OCI-M1 (cell line): ENCODE results near the gene FBXO41.
A peak's percentile ranks its signal among the peaks of the same experiment; 100 is the strongest.

Source experiments
- DNase-seq: peaks from one replicate; lab custom pipeline; 2025; lab: John Stamatoyannopoulos, UW

Gene FBXO41

DNA sequence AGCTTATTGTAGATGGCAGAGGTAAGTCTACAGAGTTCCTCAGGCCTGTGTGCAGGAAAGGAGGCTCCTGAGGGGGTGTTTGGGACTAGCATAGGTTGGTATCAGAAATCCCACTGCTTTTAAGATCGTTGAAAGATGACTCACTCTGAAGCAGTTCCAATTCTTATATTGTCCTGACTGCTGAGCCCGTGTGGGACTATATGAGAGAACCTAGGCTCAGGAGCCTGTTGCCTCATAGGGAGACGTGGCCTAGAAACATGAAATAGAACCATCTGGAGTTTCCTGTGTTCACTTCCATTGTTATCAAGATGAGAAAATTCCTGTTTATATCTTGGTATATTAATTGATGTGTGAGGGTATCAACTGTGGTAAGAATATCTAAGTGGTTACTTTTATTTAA lies 44.5 kb downstream of the FBXO41 start:
- no peak for DNase-seq

DNA sequence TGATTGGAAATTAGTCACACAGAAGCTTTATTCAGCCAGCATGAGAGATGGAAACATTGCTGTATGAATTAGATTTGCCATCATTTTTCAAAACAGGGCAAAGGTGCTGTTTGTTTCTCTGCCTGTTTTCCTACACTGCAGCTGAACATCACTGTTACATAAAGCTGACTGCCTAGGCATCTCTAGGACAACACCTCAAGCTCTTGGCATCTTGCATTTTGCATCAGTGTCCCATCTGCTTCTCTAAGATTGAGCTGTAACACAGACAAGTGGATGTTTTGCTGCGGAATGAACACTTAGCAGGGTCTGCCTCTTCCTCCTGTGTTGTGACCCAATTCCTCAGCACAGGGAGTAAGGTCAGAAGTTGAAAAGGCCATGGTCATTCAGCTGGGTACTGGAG lies 45.3 kb downstream of the FBXO41 start:
- DNase-seq: no peak

DNA sequence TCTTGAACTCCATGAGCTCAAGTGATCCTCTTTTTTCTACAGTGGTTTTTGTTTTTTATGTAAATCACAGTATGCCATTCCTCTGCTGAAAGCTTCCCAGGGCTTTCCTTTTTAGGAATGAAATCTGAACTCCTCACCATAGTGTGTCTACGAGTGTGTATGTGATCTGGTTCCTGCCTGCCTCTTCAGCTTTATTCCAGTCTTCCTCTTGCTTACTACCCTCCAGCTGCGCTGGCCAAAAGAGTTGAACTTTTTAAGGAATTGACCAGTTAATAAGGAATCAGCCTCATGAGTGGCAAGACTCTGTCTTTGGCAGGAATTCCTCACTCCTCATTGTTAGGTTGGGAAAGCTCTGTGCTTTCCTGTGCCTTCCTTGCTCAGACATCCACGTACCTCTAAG lies 46.1 kb downstream of the FBXO41 start:
- DNase-seq: no peak

DNA sequence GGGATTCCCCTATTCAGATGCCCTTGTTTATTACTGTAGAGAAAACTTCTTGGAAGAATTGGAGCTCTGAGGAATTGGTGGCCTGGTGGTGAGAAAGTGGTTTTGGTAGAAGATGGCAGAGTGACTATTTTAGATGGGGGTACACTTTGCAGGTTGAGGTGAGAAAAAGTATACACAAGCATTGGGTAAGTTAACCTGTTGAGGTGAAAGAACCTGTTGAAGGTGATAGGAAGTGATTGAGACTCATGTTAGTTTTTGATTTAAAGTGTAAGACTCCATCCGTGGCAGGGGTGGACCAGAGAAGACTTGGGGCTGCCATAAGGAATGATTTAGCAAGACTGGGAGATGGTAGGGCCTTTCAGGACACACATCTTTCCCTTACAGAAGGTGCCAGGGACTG lies 47.1 kb downstream of the FBXO41 start:
- no peak for DNase-seq

DNA sequence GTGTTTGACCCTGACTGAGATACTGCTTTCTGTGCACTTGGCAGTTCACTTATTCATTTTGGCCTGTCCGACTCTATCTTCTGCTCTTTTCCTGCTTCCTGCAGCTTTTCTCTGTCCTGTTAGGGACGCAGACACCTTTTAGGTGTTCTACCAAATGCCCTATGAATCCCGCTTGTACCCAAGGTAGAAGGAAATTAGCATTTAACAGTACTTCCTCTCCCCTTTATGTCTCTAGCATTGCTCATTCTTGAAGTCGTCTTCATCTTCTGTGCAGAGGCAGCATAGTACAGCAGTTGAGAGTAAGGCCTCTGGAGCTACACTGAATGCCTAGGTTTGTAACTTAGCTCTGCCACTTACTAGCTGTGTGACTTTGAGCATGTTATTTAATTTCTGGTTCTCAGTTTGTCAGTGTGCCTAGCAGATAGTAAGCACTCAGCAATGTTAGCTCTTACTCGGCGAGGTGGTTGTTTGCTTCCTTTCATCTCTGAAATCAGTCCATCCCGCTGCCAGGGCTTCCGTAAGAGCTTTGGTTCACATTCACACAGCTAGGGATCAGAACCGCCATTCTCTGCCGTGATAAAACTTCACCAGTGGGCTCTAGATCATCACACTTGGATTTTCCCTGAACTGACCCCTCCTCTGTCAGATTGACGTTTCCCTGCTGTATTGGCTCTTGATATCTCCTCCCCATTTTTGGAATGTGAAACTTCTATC lies 48.8 kb downstream of the FBXO41 start:
- DNase-seq: no peak

DNA sequence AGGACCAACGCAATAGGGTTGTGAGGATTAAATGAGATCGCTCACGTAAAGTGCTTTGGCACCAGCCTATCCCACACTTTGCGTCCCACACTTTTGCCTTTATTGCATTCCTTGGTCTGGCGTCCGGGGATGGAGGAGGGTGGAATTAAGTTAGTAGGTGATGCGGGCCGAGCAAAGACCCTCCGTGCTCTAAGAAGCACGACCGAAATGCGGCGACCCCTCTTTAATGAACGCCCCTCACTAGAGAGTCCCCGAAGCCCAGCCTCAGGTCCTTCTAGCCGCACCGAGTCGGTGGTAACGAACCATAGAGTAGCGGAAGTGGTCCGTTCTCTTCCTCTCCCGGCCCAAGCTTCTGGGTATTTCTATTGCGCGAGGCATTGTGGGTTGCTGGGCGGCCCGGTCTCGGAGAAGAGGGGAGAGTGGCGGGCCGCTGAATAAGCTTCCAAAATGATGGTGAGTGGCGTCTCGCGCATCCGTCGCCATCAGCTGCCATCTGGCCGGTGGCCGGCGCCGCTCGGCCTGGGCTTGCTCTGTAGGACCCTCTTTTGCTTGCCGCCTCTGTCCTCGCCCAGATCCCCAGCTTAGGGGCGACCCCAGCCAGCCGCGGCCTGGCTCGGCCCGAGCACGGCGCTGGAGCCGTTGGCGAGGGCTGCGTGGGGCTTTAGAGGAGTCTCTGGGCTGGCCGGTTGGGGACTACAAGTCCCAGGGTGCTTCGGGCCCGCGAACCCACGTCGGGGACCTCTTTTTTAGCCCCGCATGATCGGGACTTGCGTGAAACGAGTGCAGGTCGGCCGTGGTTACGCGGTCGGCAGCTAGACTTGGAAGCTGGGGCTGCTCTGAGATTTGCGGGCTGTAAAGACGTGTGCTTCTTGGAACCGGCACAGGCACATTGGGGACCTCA lies 50.1 kb downstream of the FBXO41 start, which contains the start of gene CCT7:
TSS of gene CCT7 (plus strand) at position 377 of the 901 bp plus-strand sequence. CDS start at position 448, 71 bp downstream.
- peak; percentile 90 for DNase-seq

DNA sequence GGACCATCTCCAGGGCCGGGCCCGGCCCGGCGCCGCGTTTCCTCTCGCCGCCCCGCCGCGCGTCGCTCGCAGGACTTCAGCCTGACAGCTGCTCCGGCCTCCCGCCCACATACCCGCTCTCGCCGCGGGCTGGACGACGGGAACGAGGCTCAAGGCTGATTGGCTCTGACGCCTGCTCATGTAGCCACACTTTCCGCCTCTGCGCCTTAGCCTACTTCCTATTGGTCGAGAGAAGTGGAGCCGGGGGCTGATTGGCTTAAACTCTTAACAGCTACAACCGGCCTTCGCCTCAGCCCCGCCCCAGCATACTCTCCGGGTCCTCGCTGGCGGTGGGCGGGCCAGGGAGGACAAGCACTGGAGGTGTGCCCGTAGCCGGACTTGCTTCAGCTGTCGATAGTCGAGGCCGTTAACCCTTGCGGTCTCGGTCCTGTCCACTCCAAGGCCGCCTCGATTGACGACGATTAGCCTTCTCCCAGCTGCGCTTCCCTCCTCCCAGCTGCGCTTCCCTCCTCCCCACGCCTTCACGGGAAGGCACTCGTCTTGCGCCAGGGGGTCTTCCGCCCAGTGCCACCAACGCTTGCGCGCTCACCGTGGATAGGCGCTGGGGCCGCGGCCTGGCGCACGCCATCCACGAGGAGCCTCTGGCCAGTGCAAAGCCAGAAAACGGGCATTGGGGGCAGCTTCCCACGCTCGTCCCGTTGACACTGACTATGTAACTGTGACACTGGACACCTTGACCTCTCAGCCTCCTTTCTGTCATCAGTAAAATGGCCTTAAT lies 50.9 kb downstream of the FBXO41 start, which contains the start of gene PRADC1:
TSS of gene PRADC1 (minus strand) at position 86 of the 778 bp plus-strand sequence. CDS start at position 7, 79 bp downstream.
- DNase-seq: peak; percentile 97

DNA sequence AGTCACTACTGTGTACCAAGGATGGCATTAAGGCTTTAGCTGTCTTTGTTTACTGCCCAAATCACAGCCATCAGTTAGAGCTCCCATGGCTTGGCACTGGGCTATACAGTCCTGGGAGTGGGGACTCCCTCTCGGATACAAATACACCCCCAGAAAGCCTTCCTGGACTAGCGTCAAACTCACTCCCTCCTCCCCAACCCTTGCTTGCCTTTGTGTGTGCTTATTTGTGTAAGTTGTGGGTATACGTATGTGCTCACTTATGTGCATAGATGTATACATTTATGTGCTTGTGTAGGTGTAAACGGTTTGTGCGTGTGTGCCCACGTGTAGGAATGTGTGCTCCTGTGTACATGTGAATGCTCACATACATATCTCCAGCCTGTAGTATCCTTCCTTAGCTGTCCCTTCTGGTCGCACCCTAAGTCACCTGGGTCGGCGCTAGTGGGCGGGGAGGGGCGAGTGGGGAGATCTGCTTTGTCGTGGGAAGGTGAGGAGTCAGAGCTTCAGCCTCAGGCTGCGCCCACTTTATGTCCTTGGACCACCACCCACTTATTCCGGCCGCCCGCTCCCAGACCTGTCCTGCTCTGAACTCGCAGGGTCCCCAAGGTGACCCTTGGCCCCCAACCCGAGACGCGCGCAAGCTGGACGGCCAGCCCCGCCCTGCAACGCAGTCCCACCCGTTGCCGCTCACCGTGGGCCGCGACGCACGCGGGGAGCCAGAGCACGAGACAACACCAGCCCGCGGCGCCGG lies 51.7 kb downstream of the FBXO41 start:
- DNase-seq: peak; percentile 30

DNA sequence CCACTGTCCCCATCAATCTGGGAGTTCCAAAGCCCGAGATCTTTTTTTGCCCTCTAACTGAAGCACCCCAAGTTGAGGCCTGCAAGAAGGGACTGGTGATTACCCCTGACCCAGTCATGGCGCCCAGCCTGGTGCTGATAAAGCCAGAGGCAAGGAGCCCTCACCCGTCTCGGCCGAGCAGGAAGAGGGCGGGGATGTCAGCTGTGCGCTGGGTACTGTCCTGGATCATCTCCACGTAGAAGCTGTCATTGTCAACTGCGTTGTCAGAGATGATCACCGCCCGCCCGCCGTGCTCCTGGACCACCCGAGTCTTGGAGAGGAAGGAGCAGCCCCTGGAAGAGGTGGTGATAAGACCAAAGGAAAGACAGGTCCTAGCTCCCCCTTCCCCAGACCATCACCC lies 55.6 kb downstream of the FBXO41 start:
- no peak for DNase-seq

DNA sequence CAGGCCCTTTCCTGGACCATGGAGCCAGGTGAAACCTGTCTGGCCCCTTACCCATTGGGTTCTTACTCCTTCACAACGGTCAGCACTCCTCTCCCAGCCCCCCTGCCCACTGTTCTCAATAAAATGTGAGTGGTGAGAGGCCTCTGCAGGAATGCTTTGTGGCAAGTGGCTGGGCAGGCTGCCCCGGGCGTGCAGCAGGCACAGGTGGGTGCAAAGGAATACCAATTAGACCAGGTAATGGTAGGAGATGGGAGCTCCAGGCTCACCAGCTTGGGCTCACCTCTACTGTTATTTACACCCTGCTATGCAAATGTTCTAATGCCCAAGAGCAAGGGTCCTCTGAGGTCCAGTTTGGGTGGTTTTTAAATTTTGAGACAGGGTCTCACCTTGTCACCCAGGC lies 57.2 kb downstream of the FBXO41 start:
- DNase-seq: no peak

DNA sequence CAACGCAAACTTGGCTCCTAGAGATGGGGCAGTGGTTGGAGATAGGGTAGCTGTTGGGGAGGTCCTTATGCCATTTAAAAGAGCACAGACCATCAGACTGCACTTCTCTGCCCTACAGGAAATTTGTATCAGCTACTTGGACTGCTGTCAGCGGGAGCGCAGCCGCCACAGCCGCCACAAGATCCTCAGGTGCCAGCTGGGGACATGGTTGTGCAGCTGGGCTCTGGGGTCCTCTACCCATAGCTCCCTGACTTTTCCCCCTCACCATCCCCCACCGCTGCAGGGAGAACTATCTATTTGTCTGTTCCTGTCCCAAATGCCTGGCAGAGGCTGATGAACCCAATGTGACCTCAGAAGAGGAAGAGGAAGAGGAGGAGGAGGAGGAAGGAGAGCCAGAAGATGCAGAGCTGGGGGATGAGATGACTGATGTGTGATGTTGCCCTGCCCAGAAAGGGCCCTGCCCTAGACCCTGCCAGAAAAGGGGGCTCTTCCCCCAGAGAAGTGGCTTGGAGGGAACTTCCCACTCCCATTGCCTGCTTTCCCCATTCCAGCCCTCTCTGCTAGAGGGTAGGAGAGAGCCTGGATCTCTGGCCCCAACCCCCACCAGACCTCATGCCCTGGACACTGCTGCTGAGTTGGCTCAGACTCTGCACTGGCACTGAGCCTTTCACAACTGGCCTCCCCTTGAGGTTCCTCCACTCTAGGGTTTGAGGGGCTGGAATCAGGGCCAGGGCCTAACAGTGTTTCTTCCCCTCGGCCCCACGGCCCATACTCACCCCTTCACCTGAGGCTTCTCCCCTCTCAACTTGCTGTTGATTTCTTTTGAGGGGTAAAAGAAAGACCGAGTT lies 58.5 kb downstream of the FBXO41 start:
- no peak for DNase-seq

DNA sequence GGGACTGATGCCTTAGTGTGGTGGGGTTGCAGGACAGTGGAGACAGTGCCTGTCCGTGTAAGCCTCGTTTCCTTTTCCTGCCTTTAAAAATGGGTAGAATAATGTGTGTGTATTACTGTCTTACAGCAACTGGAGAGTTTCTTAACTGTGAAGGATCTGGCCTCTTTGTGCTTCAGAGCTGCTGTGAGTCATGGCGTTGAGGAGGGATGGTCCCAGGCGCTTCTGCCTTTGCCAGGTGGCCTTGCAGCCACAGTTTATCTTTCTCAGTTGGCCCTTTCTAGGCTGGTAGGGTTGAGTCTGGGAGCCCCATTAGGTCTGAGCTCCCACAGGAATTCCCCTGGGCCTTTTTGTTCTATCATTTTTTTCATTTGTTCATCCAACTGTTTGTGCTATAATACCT lies 60.5 kb downstream of the FBXO41 start:
- no peak for DNase-seq

DNA sequence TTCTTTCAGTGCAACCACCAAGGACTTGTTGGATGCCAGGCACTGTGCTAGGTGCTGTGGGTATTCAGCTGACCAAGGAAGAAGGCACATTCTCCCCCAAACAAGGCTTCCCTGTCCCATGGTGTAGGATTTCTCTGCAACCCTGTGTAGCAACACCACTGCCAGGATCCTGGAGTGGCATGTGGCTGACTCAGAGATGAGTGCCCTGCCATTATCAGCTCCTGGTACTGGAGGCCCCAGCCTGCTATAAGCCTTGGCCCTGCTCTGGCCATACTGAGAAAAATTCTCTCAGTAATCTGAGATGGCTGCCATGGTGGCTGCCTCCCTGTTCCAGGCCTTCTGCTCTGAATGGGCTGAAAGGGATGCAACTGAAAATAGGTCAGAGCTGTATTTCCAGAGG lies 66.0 kb downstream of the FBXO41 start:
- DNase-seq: no peak

DNA sequence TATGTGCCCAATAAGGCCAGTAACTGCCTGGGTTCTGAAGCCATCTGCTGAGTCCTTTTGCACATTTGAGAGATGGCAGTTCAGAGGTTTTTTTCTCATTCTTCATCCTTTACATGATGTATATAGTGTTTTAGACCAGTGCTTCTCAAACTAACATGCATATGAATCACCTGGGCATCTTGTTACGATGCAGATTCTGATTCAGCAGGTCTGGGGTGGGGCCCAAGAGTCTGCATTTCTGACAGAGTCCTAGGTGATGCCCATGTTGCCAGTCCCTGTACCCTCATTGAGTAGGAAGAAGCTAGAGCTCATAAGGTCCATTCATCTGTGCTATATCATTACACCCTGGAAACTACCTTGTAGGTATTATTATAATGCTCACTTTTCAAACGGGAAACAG lies 66.5 kb downstream of the FBXO41 start:
- no peak for DNase-seq

DNA sequence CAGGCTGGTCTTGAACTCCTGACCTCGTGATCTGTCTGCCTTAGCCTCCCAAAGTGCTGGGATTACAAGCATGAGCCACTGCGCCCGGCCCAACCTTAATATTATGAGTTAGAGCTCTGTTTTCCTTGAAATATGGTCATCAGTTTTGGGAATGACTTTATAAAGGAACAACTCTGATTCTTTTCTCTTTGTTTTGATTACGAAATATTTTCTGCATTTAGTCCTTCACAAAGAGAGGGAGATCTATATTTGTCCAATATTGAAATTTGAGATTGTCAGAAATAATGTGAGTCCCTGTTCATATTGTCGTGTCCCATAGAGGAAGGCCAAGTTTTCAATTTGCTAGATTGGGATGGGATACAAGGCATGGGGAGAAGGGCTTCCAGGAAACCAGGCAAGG lies 67.1 kb downstream of the FBXO41 start:
- DNase-seq: no peak

DNA sequence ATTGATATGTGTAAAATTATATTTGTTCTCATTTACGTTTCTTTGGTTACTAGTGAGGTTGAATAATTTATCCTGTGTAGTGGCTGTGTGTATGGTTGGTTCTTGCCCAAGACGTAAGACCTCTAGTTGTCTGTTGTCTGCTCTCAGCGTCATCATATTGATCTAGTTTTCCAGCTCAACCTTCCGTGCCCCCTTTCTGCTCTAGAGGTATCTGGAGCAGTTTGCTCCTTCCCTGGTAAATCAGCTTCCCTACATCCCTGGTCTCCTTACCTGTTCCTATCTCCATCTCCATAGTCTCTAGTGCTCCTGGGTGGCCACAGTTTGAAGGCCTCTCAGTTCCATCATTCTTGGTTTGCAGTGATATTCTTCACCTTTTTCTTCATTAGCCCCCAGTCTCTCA lies 69.0 kb downstream of the FBXO41 start:
- DNase-seq: no peak

DNA sequence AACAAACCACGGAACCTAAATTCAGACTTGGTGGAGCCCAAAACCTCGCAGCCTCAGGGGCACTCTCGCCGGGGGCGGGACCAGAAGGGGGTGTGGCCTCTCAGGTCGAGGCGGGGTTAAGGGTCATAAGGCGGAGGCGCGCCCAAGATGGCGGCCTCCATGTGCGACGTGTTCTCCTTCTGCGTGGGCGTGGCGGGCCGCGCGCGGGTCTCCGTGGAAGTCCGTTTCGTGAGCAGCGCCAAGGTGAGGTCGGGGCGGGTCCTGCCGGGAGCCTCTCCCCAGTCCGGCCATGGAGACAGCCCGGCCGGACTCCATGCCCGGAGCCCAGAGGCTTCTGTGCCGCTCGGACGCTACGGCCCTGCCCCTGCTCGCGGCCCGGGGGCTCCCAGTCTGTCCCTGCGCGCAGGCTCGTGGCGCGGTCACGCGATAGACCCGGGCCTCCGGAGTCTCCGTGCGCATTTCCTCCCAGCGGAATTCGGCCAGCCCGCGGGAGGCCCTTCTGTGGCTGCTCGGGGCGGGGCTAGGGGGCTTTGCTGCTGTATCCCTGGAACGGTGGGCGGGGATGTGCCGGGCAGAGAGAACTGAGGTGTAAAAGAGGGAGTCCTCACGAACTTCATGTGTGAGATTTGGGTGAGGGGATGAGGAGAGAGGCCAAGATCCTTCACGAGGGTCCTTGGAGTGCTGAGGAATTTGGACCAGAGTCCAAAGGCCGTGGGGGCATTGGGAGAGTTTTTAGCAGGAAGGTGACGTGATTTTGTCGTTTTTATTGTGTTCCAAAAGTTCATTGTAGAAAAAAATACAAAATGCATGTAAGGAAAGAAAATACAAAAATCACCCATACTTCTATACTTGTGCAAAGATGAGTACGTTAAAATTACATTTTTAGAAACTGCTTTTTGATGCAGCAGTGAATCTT lies 69.9 kb downstream of the FBXO41 start, which contains the start of gene SMYD5:
TSS of gene SMYD5 (plus strand) at position 126 of the 916 bp plus-strand sequence. CDS start at position 148, 22 bp downstream.
- DNase-seq: peak; percentile 87

DNA sequence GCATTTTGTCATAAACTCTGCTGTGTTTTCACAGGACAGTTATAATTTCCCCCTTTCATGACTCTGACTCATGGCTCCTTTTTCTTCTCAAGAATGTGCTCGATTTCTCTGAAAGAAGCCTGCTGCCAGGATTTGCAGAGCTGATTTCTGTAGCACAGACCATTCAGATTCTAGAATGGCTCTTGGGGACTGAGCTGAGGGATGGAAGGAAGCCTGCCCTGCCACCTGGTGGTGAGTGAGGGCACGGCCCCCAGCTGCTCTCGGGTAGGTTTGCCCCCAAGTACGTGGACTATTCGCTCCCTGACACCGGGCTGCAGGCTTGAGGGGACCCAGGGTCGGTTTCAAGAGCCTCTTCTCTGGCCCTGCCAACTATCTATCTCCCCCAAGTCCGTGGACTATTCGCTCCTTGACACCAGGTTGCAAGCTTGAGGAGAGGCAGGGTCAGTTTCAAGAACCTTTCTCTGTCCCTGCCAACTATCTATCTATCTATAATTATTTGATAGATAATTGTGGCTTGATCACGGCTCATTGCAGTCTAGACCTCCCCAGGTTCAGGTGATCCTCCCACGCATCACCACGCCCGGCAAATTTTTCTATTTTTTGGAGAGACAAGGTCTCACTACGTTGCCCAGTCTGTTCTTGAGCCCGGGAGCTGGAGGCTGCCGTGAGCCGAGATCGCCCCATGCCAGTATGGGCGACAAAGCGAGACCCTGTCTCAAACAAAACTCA lies 71.7 kb downstream of the FBXO41 start:
- DNase-seq: peak; percentile 75

DNA sequence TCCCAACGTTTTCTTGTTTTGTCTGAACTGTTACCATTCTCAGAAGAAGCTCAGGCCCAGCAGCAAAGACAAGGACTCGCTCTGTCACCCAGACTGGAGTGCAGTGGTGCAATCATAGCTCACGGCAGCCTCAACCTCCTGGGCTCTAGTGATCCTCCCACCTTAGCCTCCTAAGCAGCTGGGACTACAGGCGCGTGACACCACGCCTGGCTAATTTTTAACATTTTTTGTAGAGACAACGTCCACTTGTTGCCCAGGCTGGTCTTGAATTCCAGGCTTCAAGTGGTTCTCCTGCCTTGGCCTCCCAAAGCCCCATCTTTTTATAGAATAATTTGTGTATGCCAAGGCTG lies 72.2 kb downstream of the FBXO41 start:
- DNase-seq: no peak
